K562 (cell line): ENCODE results near the gene DAPK1. TPM values are rescaled to one million over a fixed set of nuclear protein-coding genes. Genes with fewer than 3 reads are reported as not detected.
A peak's percentile ranks its signal among the peaks of the same experiment; 100 is the strongest.

Experiments
- ARNT ChIP-seq, 2 experiments: fragments of 450-650 bp; IDR thresholded peaks; 2 replicates each; pipeline ENCODE4 v1.6.1; 2016; ENCODE audit warnings: mild to moderate bottlenecking in 1 of 2
- CLOCK ChIP-seq: fragments of 250-450 bp; sonication (Bioruptor Pico); IDR thresholded peaks from 2 replicates; pipeline ENCODE4 v1.4.0; 2020; ENCODE audit warnings: mild to moderate bottlenecking, moderate library complexity, borderline replicate concordance
- ETV6 ChIP-seq, 3 experiments: fragments of 150-350 bp in 1 of 3; sonication (generic) in 1 of 3; formaldehyde crosslinking in 1 of 3; IDR thresholded peaks; 2 replicates each; pipeline versions ENCODE4 v1.6.1 to v1.8.0; 2014 to 2022; ENCODE audit warnings: borderline replicate concordance in 2 of 3, low read depth in 2 of 3, antibody characterized with exemption in 1 of 3, low read length in 1 of 3, mild to moderate bottlenecking in 1 of 3, missing genetic modification reagents in 1 of 3
- HDAC3 ChIP-seq: fragments of 450-650 bp; IDR thresholded peaks from 2 replicates; pipeline ENCODE4 v1.6.1; 2018; ENCODE audit warnings: borderline replicate concordance, mild to moderate bottlenecking, moderate library complexity; ENCODE audit not compliant: partially characterized antibody
- JUND ChIP-seq, 2 experiments: IDR thresholded peaks; 2 replicates in 1 of 2; 3 replicates in 1 of 2; pipeline ENCODE4 v1.6.1; 2011; ENCODE audit warnings: borderline replicate concordance in 2 of 2, low read depth in 2 of 2, low read length in 2 of 2, improper control_type of control experiment in 1 of 2, missing biosample characterization in 1 of 2, missing genetic modification characterization in 1 of 2, missing genetic modification reagents in 1 of 2
- NFATC3 ChIP-seq: fragments of 450-650 bp; IDR thresholded peaks from 2 replicates; pipeline ENCODE4 v1.6.1; 2017; ENCODE audit warnings: mild to moderate bottlenecking
- NR2C2 ChIP-seq, 2 experiments: fragments of 200-800 bp in 1 of 2; sonication (Bioruptor generic) in 1 of 2; sonication (generic) in 1 of 2; formaldehyde crosslinking in 1 of 2; IDR thresholded peaks; 2 replicates each; pipeline versions ENCODE4 v1.6.1 to v1.8.0; 2016 to 2022; ENCODE audit warnings: mild to moderate bottlenecking in 1 of 2, missing compliant biosample characterization in 1 of 2, missing genetic modification characterization in 1 of 2, missing genetic modification reagents in 1 of 2
- PYGO2 ChIP-seq: fragments of 450-650 bp; IDR thresholded peaks from 2 replicates; pipeline ENCODE4 v1.6.1; 2016; ENCODE audit warnings: mild to moderate bottlenecking, missing genetic modification characterization, moderate library complexity, missing compliant biosample characterization
- RHOXF2B ChIP-seq: fragments of 250-450 bp; sonication (Bioruptor Pico); conservative IDR thresholded peaks from 2 replicates; pipeline ENCODE4 v1.5.1; 2021
- TAF7 ChIP-seq: fragments of 450-650 bp; IDR thresholded peaks from 2 replicates; pipeline ENCODE4 v1.6.1; 2016; ENCODE audit warnings: missing genetic modification characterization, missing compliant biosample characterization
- TBP ChIP-seq: optimal IDR thresholded peaks from 2 replicates; pipeline ENCODE3; 2011; ENCODE audit warnings: low read depth, low read length, improper control_type of control experiment
- ZKSCAN3 ChIP-seq: fragments of 250-450 bp; sonication (Bioruptor Pico); IDR thresholded peaks from 2 replicates; pipeline ENCODE4 v1.4.0; 2020
- polyA plus RNA-seq, 8 experiments: library from polyadenylated mRNA; depleted of rRNA in 4 of 8; stranded (reverse) in 5 of 8; unstranded in 3 of 8; fragments of >200 nt; fragmentation: Nextera tagmentation in 2 of 8; fragmentation: Illumina TruSeq in 1 of 8; extraction: Ambion mirVana in 2 of 8; extraction: Trizol in 1 of 8; gene quantifications; 2 replicates each; pipeline versions ENCODE4 v1.2.1 to v1.2.3, GENCODE V29; 2011 to 2014; ENCODE audit warnings: inconsistent platforms in 1 of 8, missing spikeins in 1 of 8
- total RNA-seq, 7 experiments: library from RNA; depleted of rRNA in 6 of 7; stranded (reverse); fragments of >200 nt in 6 of 7; fragmentation: Illumina TruSeq in 2 of 7; extraction: Trizol in 2 of 7; gene quantifications; 2 replicates each; pipeline versions ENCODE4 v1.2.1 to v1.2.3, GENCODE V29; 2011 to 2021; ENCODE audit warnings: low replicate concordance in 1 of 7
- TF ChIP-seq, protein P1 (sequence below): fragments of 450-650 bp; IDR thresholded peaks from 2 replicates; pipeline ENCODE4 v1.6.1; 2017; ENCODE audit warnings: antibody characterized with exemption, mild to moderate bottlenecking
- TF ChIP-seq, protein P2 (sequence below): fragments of 250-450 bp; sonication (Bioruptor Pico); IDR thresholded peaks from 2 replicates; pipeline ENCODE4 v1.4.0; 2020; ENCODE audit warnings: mild to moderate bottlenecking
- TF ChIP-seq, protein P3 (sequence below): sonication (generic); formaldehyde crosslinking; IDR thresholded peaks from 2 replicates; pipeline ENCODE4 v1.8.0; 2022; ENCODE audit warnings: mild to moderate bottlenecking, missing genetic modification reagents, borderline replicate concordance

The DAPK1 gene
- total and polyA plus RNA-seq, 9 of the 15 experiments (the other 6 are each of a cell fraction or from before 2014, with no cell fraction given): 1.7 to 26.4 (median 15.8) TPM

GRCh38 chr9:87518702-87519335 lies 21.2 kb downstream of the DAPK1 start (continued):
- peak in 1 of 2 experiments; percentile 83; a peak in 2 of 4 replicates for TF ChIP-seq ETV6 (IDR thresholded peaks at IDR 0.05; ENCODE audit: borderline replicate concordance in 1 of 2, low read depth in 2 of 2, low read length in 1 of 2)
- no peak for TF ChIP-seq ETV6 (CRISPR knock-in tag; IDR thresholded peaks at IDR 0.05; ENCODE audit: borderline replicate concordance)
- no peak for TF ChIP-seq TBP
- TF ChIP-seq, protein P1, sequence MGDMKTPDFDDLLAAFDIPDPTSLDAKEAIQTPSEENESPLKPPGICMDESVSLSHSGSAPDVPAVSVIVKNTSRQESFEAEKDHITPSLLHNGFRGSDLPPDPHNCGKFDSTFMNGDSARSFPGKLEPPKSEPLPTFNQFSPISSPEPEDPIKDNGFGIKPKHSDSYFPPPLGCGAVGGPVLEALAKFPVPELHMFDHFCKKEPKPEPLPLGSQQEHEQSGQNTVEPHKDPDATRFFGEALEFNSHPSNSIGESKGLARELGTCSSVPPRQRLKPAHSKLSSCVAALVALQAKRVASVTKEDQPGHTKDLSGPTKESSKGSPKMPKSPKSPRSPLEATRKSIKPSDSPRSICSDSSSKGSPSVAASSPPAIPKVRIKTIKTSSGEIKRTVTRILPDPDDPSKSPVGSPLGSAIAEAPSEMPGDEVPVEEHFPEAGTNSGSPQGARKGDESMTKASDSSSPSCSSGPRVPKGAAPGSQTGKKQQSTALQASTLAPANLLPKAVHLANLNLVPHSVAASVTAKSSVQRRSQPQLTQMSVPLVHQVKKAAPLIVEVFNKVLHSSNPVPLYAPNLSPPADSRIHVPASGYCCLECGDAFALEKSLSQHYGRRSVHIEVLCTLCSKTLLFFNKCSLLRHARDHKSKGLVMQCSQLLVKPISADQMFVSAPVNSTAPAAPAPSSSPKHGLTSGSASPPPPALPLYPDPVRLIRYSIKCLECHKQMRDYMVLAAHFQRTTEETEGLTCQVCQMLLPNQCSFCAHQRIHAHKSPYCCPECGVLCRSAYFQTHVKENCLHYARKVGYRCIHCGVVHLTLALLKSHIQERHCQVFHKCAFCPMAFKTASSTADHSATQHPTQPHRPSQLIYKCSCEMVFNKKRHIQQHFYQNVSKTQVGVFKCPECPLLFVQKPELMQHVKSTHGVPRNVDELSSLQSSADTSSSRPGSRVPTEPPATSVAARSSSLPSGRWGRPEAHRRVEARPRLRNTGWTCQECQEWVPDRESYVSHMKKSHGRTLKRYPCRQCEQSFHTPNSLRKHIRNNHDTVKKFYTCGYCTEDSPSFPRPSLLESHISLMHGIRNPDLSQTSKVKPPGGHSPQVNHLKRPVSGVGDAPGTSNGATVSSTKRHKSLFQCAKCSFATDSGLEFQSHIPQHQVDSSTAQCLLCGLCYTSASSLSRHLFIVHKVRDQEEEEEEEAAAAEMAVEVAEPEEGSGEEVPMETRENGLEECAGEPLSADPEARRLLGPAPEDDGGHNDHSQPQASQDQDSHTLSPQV: peak; percentile 74; the same call in 1 of the 2 replicates
- no peak for TF ChIP-seq ZKSCAN3
- peak; percentile 88 to 91 for TF ChIP-seq ARNT (IDR thresholded peaks at IDR 0.05)
- TF ChIP-seq NR2C2 (CRISPR knock-in tag; IDR thresholded peaks at IDR 0.05): no peak
- TF ChIP-seq NR2C2 (tag; IDR thresholded peaks at IDR 0.05): peak; percentile 86
- no peak for TF ChIP-seq TAF7 (tag)
- TF ChIP-seq NFATC3: no peak
- TF ChIP-seq CLOCK (CRISPR knock-in tag): no peak
- TF ChIP-seq HDAC3: peak; percentile 87
- TF ChIP-seq, protein P2, sequence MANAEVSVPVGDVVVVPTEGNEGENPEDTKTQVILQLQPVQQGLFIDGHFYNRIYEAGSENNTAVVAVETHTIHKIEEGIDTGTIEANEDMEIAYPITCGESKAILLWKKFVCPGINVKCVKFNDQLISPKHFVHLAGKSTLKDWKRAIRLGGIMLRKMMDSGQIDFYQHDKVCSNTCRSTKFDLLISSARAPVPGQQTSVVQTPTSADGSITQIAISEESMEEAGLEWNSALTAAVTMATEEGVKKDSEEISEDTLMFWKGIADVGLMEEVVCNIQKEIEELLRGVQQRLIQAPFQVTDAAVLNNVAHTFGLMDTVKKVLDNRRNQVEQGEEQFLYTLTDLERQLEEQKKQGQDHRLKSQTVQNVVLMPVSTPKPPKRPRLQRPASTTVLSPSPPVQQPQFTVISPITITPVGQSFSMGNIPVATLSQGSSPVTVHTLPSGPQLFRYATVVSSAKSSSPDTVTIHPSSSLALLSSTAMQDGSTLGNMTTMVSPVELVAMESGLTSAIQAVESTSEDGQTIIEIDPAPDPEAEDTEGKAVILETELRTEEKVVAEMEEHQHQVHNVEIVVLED (CRISPR knock-in tag): no peak
- TF ChIP-seq, protein P3, sequence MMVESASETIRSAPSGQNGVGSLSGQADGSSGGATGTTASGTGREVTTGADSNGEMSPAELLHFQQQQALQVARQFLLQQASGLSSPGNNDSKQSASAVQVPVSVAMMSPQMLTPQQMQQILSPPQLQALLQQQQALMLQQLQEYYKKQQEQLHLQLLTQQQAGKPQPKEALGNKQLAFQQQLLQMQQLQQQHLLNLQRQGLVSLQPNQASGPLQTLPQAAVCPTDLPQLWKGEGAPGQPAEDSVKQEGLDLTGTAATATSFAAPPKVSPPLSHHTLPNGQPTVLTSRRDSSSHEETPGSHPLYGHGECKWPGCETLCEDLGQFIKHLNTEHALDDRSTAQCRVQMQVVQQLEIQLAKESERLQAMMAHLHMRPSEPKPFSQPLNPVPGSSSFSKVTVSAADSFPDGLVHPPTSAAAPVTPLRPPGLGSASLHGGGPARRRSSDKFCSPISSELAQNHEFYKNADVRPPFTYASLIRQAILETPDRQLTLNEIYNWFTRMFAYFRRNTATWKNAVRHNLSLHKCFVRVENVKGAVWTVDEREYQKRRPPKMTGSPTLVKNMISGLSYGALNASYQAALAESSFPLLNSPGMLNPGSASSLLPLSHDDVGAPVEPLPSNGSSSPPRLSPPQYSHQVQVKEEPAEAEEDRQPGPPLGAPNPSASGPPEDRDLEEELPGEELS (CRISPR knock-in tag): no peak
- TF ChIP-seq JUND (IDR thresholded peaks at IDR 0.05; ENCODE audit: borderline replicate concordance, low read depth, low read length): peak; percentile 76
- peak; percentile 67; the same call in 1 of the 3 replicates for TF ChIP-seq JUND (tag; IDR thresholded peaks at IDR 0.05; ENCODE audit: borderline replicate concordance, low read depth, low read length)
- TF ChIP-seq PYGO2 (tag): peak; percentile 56; the same call in 1 of the 2 replicates
- TF ChIP-seq RHOXF2B (CRISPR knock-in tag): no peak
